Gastroesophageal sphincter (tissue), 3 donors: ENCODE data around the gene TEX38.

Experiments used
- EP300 ChIP-seq: sonication (generic); formaldehyde crosslinking; IDR thresholded peaks from one replicate; pipeline ENCODE4 v1.6.1; 2017; ENCODE audit warnings: antibody characterized with exemption, mild to moderate bottlenecking
- POLR2A ChIP-seq, 2 donors: fragments of 450-650 bp; IDR thresholded peaks; one replicate each; pipeline ENCODE4 v1.6.1; 2017; ENCODE audit warnings: antibody characterized with exemption in 2 of 2, mild to moderate bottlenecking in 2 of 2, moderate library complexity in 1 of 2
- POLR2AphosphoS5 ChIP-seq: sonication (generic); formaldehyde crosslinking; IDR thresholded peaks from one replicate; pipeline ENCODE4 v1.6.1; 2017; ENCODE audit warnings: antibody characterized with exemption
- TF ChIP-seq, protein P1 (sequence below), 4 experiments: fragments of 200-600 bp in 2 of 4; fragments of 450-650 bp in 2 of 4; sonication (generic) in 1 of 4; IDR thresholded peaks; one replicate each; pipeline ENCODE4 v1.5.1; 2017 to 2019; ENCODE audit warnings: antibody characterized with exemption in 4 of 4, mild to moderate bottlenecking in 2 of 4, moderate library complexity in 2 of 4

DNA sequence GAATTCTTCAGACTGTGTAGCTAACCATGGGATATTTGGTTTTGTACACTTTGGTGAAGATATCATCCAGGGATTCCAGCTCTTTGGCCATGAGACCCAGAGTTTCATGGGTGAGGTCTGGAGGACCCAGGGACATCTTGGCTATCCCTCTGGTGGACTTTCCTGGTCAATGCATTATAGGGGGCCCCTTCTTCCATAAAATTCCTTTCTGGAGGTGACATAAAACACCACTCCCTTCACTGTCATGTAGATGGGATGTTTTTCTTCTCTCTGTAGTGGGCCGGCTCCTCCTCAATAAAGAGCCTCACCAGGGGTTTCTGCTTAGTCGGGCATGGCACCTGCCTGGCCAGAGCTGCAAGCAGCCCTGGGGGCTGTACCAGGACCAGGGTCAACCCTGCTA is 5.7 kb upstream of the TEX38 start:
- no peak for TF ChIP-seq POLR2AphosphoS5
- TF ChIP-seq POLR2A (IDR thresholded peaks at IDR 0.05): no peak
- TF ChIP-seq, protein P1, sequence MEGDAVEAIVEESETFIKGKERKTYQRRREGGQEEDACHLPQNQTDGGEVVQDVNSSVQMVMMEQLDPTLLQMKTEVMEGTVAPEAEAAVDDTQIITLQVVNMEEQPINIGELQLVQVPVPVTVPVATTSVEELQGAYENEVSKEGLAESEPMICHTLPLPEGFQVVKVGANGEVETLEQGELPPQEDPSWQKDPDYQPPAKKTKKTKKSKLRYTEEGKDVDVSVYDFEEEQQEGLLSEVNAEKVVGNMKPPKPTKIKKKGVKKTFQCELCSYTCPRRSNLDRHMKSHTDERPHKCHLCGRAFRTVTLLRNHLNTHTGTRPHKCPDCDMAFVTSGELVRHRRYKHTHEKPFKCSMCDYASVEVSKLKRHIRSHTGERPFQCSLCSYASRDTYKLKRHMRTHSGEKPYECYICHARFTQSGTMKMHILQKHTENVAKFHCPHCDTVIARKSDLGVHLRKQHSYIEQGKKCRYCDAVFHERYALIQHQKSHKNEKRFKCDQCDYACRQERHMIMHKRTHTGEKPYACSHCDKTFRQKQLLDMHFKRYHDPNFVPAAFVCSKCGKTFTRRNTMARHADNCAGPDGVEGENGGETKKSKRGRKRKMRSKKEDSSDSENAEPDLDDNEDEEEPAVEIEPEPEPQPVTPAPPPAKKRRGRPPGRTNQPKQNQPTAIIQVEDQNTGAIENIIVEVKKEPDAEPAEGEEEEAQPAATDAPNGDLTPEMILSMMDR (IDR thresholded peaks at IDR 0.05): no peak
- TF ChIP-seq EP300: no peak
